GM19099 (cell line): ENCODE data around the gene RABGGTA.

ENCODE experiments used
- POLR2A ChIP-seq: IDR thresholded peaks from 3 replicates; pipeline ENCODE4 v1.6.1; 2011; ENCODE audit warnings: low read depth; ENCODE audit not compliant: insufficient read length; ENCODE audit errors: extremely low read depth

Gene RABGGTA

GRCh38 chr14:24250354-24250753 is 21.0 kb downstream of the RABGGTA start:
- TF ChIP-seq POLR2A = no peak

GRCh38 chr14:24249230-24250021 is 22.0 kb downstream of the RABGGTA start:
- no peak for TF ChIP-seq POLR2A

- no peak for TF ChIP-seq POLR2A
Measured at GRCh38 chr14:24247422-24247821, 24.0 kb downstream of the RABGGTA start.

GRCh38 chr14:24246765-24247212 is 24.6 kb downstream of the RABGGTA start:
- TF ChIP-seq POLR2A = no peak

- TF ChIP-seq POLR2A = no peak
Measured at GRCh38 chr14:24243336-24243836, 28.0 kb downstream of the RABGGTA start.

GRCh38 chr14:24241829-24242443 is 29.5 kb downstream of the RABGGTA start:
- no peak for TF ChIP-seq POLR2A

- TF ChIP-seq POLR2A = no peak
Measured at GRCh38 chr14:24240110-24240918, 31.1 kb downstream of the RABGGTA start.

GRCh38 chr14:24238527-24239037 is 32.8 kb downstream of the RABGGTA start:
- TF ChIP-seq POLR2A = no peak

GRCh38 chr14:24238123-24238522 is 33.3 kb downstream of the RABGGTA start:
- no peak for TF ChIP-seq POLR2A

GRCh38 chr14:24237463-24237955 is 33.9 kb downstream of the RABGGTA start:
- no peak for TF ChIP-seq POLR2A

- TF ChIP-seq POLR2A = no peak
Measured at GRCh38 chr14:24236689-24237462, 34.5 kb downstream of the RABGGTA start.

- no peak for TF ChIP-seq POLR2A
Measured at GRCh38 chr14:24235804-24236688, 35.4 kb downstream of the RABGGTA start.
